Germinal center (tissue), 1 donor: ENCODE results near the gene NOC2L.
"Not testable (repeated sequence)": the region's sequence is repeated elsewhere in the genome, so short reads cannot be mapped to it uniquely, and the experiment has no call there.

ENCODE experiments used
- DNase-seq: peaks from one replicate; pipeline ENCODE4 v3.0.0; 2012; ENCODE audit warnings: mixed read lengths, low spot score

NOC2L gene

GRCh38 chr1:993379-993995 lies 34.4 kb upstream of the NOC2L start:
- no peak for DNase-seq

GRCh38 chr1:992362-992761 lies 33.3 kb upstream of the NOC2L start:
- no peak for DNase-seq

- no peak for DNase-seq
Observed at GRCh38 chr1:991895-992294, 32.8 kb upstream of the NOC2L start.

- not testable (repeated sequence) for DNase-seq
Observed at GRCh38 chr1:991275-991674, 32.2 kb upstream of the NOC2L start.

GRCh38 chr1:988061-988460 lies 29.0 kb upstream of the NOC2L start:
- not testable (repeated sequence) for DNase-seq

- no peak for DNase-seq
Observed at GRCh38 chr1:985126-985525, 26.1 kb upstream of the NOC2L start.

GRCh38 chr1:984476-984814 lies 25.4 kb upstream of the NOC2L start:
- no peak for DNase-seq

- peak; percentile 84 for DNase-seq
Observed at GRCh38 chr1:983798-984475, 24.9 kb upstream of the NOC2L start.

GRCh38 chr1:982765-983436 lies 23.8 kb upstream of the NOC2L start:
- no peak for DNase-seq

GRCh38 chr1:981955-982558 lies 23.0 kb upstream of the NOC2L start, which contains the start of gene PERM1:
Gene PERM1, minus strand, starts transcription at chr1:982093. Its CDS starts 1,064 bp downstream, at chr1:981029.
- no peak for DNase-seq

- no peak for DNase-seq
Observed at GRCh38 chr1:981491-981954, 22.5 kb upstream of the NOC2L start.

GRCh38 chr1:980602-981395 lies 21.7 kb upstream of the NOC2L start:
- DNase-seq: no peak

- DNase-seq: no peak
Observed at GRCh38 chr1:980137-980571, 21.1 kb upstream of the NOC2L start.

GRCh38 chr1:979744-980072 lies 20.7 kb upstream of the NOC2L start:
- DNase-seq: no peak

GRCh38 chr1:978835-979743 lies 20.0 kb upstream of the NOC2L start:
- no peak for DNase-seq

GRCh38 chr1:978069-978834 lies 19.2 kb upstream of the NOC2L start:
- DNase-seq: no peak

- DNase-seq: not testable (repeated sequence)
Observed at GRCh38 chr1:976791-977190, 17.7 kb upstream of the NOC2L start.

- peak; percentile 79 for DNase-seq
Observed at GRCh38 chr1:975896-976683, 17.0 kb upstream of the NOC2L start.

GRCh38 chr1:975365-975764 lies 16.3 kb upstream of the NOC2L start:
- no peak for DNase-seq
